NOMO-1 treated with DMSO at 0.1 percent for 48 hours (cell line): ENCODE results near the gene ICAM2.

Experiments
- DNase-seq: peaks from one replicate; lab custom pipeline; 2025; ENCODE audit not compliant: unreplicated experiment; lab: John Stamatoyannopoulos, UW

The ICAM2 gene

GRCh38 chr17:63978272-63979200 is 41.9 kb downstream of the ICAM2 start:
- DNase-seq = no peak

GRCh38 chr17:63976702-63977101 is 43.7 kb downstream of the ICAM2 start:
- no peak for DNase-seq

GRCh38 chr17:63975541-63976092 is 44.8 kb downstream of the ICAM2 start:
- DNase-seq = no peak

GRCh38 chr17:63974594-63975192 is 45.7 kb downstream of the ICAM2 start:
- no peak for DNase-seq

- no peak for DNase-seq
Observed at GRCh38 chr17:63973930-63974593, 46.4 kb downstream of the ICAM2 start.

- no peak for DNase-seq
Observed at GRCh38 chr17:63973247-63973646, 47.2 kb downstream of the ICAM2 start.

GRCh38 chr17:63972796-63973195 is 47.6 kb downstream of the ICAM2 start, which contains the start of gene SCN4A:
Gene SCN4A (minus strand): TSS chr17:63972918. CDS start chr17:63972841, 77 bp downstream.
- DNase-seq = no peak

GRCh38 chr17:63969278-63969677 is 51.2 kb downstream of the ICAM2 start:
- DNase-seq = no peak

- DNase-seq = no peak
Observed at GRCh38 chr17:63967953-63968352, 52.5 kb downstream of the ICAM2 start.

GRCh38 chr17:63966646-63967264 is 53.7 kb downstream of the ICAM2 start:
- DNase-seq = no peak

GRCh38 chr17:63963123-63963522 is 57.3 kb downstream of the ICAM2 start:
- DNase-seq = no peak

GRCh38 chr17:63962298-63962744 is 58.1 kb downstream of the ICAM2 start:
- DNase-seq = no peak

- peak; percentile 62 for DNase-seq
Observed at GRCh38 chr17:63961355-63962212, 58.8 kb downstream of the ICAM2 start.

GRCh38 chr17:63960430-63960829 is 60.0 kb downstream of the ICAM2 start:
- DNase-seq = no peak

- DNase-seq = no peak
Observed at GRCh38 chr17:63960006-63960405, 60.4 kb downstream of the ICAM2 start.

- no peak for DNase-seq
Observed at GRCh38 chr17:63956296-63956920, 64.0 kb downstream of the ICAM2 start.

- DNase-seq = no peak
Observed at GRCh38 chr17:63955791-63956190, 64.6 kb downstream of the ICAM2 start.

GRCh38 chr17:63955232-63955631 is 65.2 kb downstream of the ICAM2 start:
- DNase-seq = no peak

- DNase-seq = no peak
Observed at GRCh38 chr17:63954402-63955063, 65.9 kb downstream of the ICAM2 start.
